PC-9 (cell line): ENCODE data around the gene CEP350.

Source experiments
- EZH2 ChIP-seq: fragments of 200-600 bp; sonication (generic); IDR thresholded peaks from 2 replicates; pipeline ENCODE4 v1.8.0; 2017; ENCODE audit warnings: antibody characterized with exemption, low read depth
- TF ChIP-seq, protein P1 (sequence below): fragments of 200-600 bp; sonication (generic); conservative IDR thresholded peaks from 2 replicates; pipeline ENCODE4 v1.6.1; 2017; ENCODE audit warnings: mixed run types, antibody characterized with exemption, mild to moderate bottlenecking, moderate library complexity

DNA sequence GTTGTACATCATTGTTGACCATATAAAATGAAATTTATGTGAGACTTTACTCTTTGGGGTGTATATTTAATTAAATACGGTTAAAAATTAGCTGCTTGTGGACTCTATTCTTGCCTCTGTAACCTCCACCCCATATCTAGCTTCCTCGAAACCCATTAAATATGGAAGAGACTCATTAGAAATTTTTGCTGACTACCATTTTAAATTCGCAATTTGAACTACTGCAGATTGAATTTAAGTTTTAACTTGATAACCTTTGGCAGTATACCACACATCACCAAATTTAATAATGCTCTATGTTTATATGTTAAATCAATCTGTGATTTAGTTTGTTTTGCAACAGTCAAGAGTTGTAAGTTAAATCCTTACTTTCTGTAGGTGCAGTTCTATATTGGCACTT lies 111.5 kb downstream of the CEP350 start:
- TF ChIP-seq, protein P1, sequence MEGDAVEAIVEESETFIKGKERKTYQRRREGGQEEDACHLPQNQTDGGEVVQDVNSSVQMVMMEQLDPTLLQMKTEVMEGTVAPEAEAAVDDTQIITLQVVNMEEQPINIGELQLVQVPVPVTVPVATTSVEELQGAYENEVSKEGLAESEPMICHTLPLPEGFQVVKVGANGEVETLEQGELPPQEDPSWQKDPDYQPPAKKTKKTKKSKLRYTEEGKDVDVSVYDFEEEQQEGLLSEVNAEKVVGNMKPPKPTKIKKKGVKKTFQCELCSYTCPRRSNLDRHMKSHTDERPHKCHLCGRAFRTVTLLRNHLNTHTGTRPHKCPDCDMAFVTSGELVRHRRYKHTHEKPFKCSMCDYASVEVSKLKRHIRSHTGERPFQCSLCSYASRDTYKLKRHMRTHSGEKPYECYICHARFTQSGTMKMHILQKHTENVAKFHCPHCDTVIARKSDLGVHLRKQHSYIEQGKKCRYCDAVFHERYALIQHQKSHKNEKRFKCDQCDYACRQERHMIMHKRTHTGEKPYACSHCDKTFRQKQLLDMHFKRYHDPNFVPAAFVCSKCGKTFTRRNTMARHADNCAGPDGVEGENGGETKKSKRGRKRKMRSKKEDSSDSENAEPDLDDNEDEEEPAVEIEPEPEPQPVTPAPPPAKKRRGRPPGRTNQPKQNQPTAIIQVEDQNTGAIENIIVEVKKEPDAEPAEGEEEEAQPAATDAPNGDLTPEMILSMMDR = no peak
- no peak for TF ChIP-seq EZH2
